SK-N-SH (cell line): ENCODE measurements around the gene YAF2. TPM values are rescaled to one million over a fixed set of nuclear protein-coding genes. Genes with fewer than 3 reads are reported as not detected.

Experiments
- CTCF ChIA-PET: fragments of 300-600, 350-600 bp; formaldehyde crosslinking; extraction: SDS; loops from one replicate; lab custom pipeline; 2021; lab: Yijun Ruan, JAX
- POLR2A ChIA-PET: fragments of 350-600 bp; sonication (Branson Sonifier 250); formaldehyde crosslinking; extraction: SDS; loops from one replicate; lab custom pipeline; 2020; ENCODE audit warnings: antibody characterized with exemption, inconsistent platforms; lab: Yijun Ruan, JAX
- DNase-seq: peaks from one replicate; pipeline ENCODE4 v3.0.0; 2012
- H2AFZ ChIP-seq: fragments of 200-600 bp; sonication (generic); 2 replicates; pipeline ENCODE4 v1.8.1; 2016; ENCODE audit warnings: antibody characterized with exemption, mild to moderate bottlenecking, low read depth
- H3F3A ChIP-seq: fragments of 200-600 bp; sonication (generic); replicated peaks from 2 replicates; pipeline ENCODE3; 2016; ENCODE audit warnings: antibody characterized with exemption, mild to moderate bottlenecking; ENCODE audit not compliant: insufficient read depth
- H3K27ac ChIP-seq, 2 experiments: fragments of 200-500 bp in 1 of 2; fragments of 200-600 bp in 1 of 2; sonication (Bioruptor generic) in 1 of 2; sonication (generic), shearing (Covaris generic) in 1 of 2; 2 replicates each; pipeline versions ENCODE4 v1.5.1 to v1.6.1; 2014 to 2016; ENCODE audit warnings: low read depth in 2 of 2, inconsistent platforms in 1 of 2, low read length in 1 of 2, mild to moderate bottlenecking in 1 of 2, mixed read lengths in 1 of 2
- H3K27me3 ChIP-seq: fragments of 200-600 bp; sonication (generic), shearing (Covaris generic); 2 replicates; pipeline ENCODE4 v1.6.1; 2016; ENCODE audit warnings: mixed run types; ENCODE audit not compliant: insufficient read depth
- H3K36me3 ChIP-seq, 2 experiments: fragments of 200-500 bp in 1 of 2; fragments of 200-600 bp in 1 of 2; sonication (Bioruptor generic) in 1 of 2; sonication (generic) in 1 of 2; replicated peaks in 1 of 2; 2 replicates each; pipeline versions ENCODE3 to v1.5.1; 2014 to 2016; ENCODE audit warnings: low read length in 1 of 2, mild to moderate bottlenecking in 1 of 2; ENCODE audit not compliant: insufficient read depth in 2 of 2, control insufficient read depth in 1 of 2
- H3K4me1 ChIP-seq, 2 experiments: fragments of 200-500 bp in 1 of 2; fragments of 200-600 bp in 1 of 2; sonication (Bioruptor generic) in 1 of 2; sonication (generic), shearing (Covaris generic) in 1 of 2; 2 replicates each; pipeline versions ENCODE4 v1.5.1 to v1.6.1; 2014 to 2016; ENCODE audit warnings: low read depth in 1 of 2, low read length in 1 of 2, mixed run types in 1 of 2; ENCODE audit not compliant: insufficient read depth in 2 of 2, control insufficient read depth in 1 of 2
- H3K4me2 ChIP-seq: fragments of 200-600 bp; sonication (generic), shearing (Covaris generic); 2 replicates; pipeline ENCODE4 v1.6.1; 2017; ENCODE audit warnings: mixed run types
- H3K4me3 ChIP-seq, 2 experiments: fragments of 200-500 bp in 1 of 2; fragments of 200-600 bp in 1 of 2; sonication (Bioruptor generic) in 1 of 2; sonication (generic), shearing (Covaris generic) in 1 of 2; 2 replicates each; pipeline versions ENCODE4 v1.5.1 to v1.8.1; 2014 to 2016; ENCODE audit warnings: low read depth in 2 of 2, inconsistent platforms in 1 of 2, low read length in 1 of 2, mild to moderate bottlenecking in 1 of 2, mixed read lengths in 1 of 2, moderate library complexity in 1 of 2
- H3K79me2 ChIP-seq: fragments of 200-600 bp; sonication (generic); 2 replicates; pipeline ENCODE4 v1.8.1; 2017; ENCODE audit warnings: mild to moderate bottlenecking; ENCODE audit not compliant: insufficient read depth
- H3K9ac ChIP-seq: fragments of 200-600 bp; sonication (generic); 2 replicates; pipeline ENCODE4 v1.6.1; 2017; ENCODE audit warnings: mixed run types
- H3K9me2 ChIP-seq: fragments of 200-600 bp; sonication (generic); 2 replicates; pipeline ENCODE4 v1.6.1; 2017; ENCODE audit warnings: mixed run types
- H3K9me3 ChIP-seq: fragments of 200-600 bp; sonication (generic); 2 replicates; pipeline ENCODE4 v1.6.1; 2017; ENCODE audit warnings: mixed run types, mild to moderate bottlenecking, moderate library complexity
- H4K20me1 ChIP-seq: fragments of 200-600 bp; sonication (generic); 2 replicates; pipeline ENCODE4 v1.6.1; 2017; ENCODE audit warnings: mild to moderate bottlenecking, mixed run types; ENCODE audit not compliant: insufficient read depth
- ELF1 ChIP-seq: IDR thresholded peaks from 2 replicates; pipeline ENCODE4 v1.4.0; 2012
- FOSL2 ChIP-seq: IDR thresholded peaks from 2 replicates; pipeline ENCODE4 v1.4.0; 2012; ENCODE audit warnings: low read depth, mild to moderate bottlenecking, moderate library complexity, borderline replicate concordance
- FOXM1 ChIP-seq: IDR thresholded peaks from 2 replicates; pipeline ENCODE4 v1.4.0; 2012; ENCODE audit warnings: low read depth, mild to moderate bottlenecking
- JUND ChIP-seq: IDR thresholded peaks from 2 replicates; pipeline ENCODE4 v1.4.0; 2012
- MEF2A ChIP-seq: IDR thresholded peaks from 2 replicates; pipeline ENCODE4 v1.4.0; 2012; ENCODE audit warnings: low read depth, borderline replicate concordance
- NFIC ChIP-seq: IDR thresholded peaks from 2 replicates; pipeline ENCODE4 v1.4.0; 2012; ENCODE audit warnings: borderline replicate concordance
- POLR2AphosphoS5 ChIP-seq: IDR thresholded peaks from 2 replicates; pipeline ENCODE4 v1.6.1; 2012; ENCODE audit warnings: low read depth, low read length
- RAD21 ChIP-seq: IDR thresholded peaks from 2 replicates; pipeline ENCODE4 v1.6.1; 2012; ENCODE audit warnings: mild to moderate bottlenecking, low read length
- RCOR1 ChIP-seq: fragments of 150-350 bp; IDR thresholded peaks from 2 replicates; pipeline ENCODE4 v1.6.1; 2017; ENCODE audit warnings: antibody characterized with exemption, low read length
- TEAD4 ChIP-seq: IDR thresholded peaks from 2 replicates; pipeline ENCODE4 v1.4.0; 2012; ENCODE audit warnings: mild to moderate bottlenecking, borderline replicate concordance; ENCODE audit not compliant: insufficient read depth
- YY1 ChIP-seq: IDR thresholded peaks from 2 replicates; pipeline ENCODE4 v1.4.0; 2012; ENCODE audit warnings: low read depth, mild to moderate bottlenecking
- WGBS: methylation state at CpG from one replicate; pipeline ENCODE4 v1.1.6; 2017; ENCODE audit warnings: low lambda C conversion rate; 5-methylcytosine and 5-hydroxymethylcytosine counted together
- polyA plus RNA-seq, 3 experiments: library from polyadenylated mRNA; depleted of rRNA; stranded (reverse); fragments of >200 nt; gene quantifications; 2 replicates each; pipeline ENCODE4 v1.2.3, GENCODE V29; 2012
- TF ChIP-seq, protein P1 (sequence below): IDR thresholded peaks from 2 replicates; pipeline ENCODE4; 2012
- TF ChIP-seq, protein P2 (sequence below): IDR thresholded peaks from 2 replicates; pipeline ENCODE4 v1.4.0; 2012; ENCODE audit warnings: low read depth, borderline replicate concordance
- TF ChIP-seq, protein P3 (sequence below): fragments of 200-600 bp; sonication (generic); IDR thresholded peaks from 2 replicates; pipeline ENCODE4 v1.6.1; 2017; ENCODE audit warnings: antibody characterized with exemption, mild to moderate bottlenecking, moderate library complexity
- TF ChIP-seq, protein P4 (sequence below): fragments of 150-350 bp; IDR thresholded peaks from 2 replicates; pipeline ENCODE4 v1.6.1; 2017; ENCODE audit warnings: antibody characterized with exemption, low read length, low read depth, borderline replicate concordance
- TF ChIP-seq, protein P5 (sequence below): IDR thresholded peaks from 2 replicates; pipeline ENCODE4 v1.4.0; 2012; ENCODE audit warnings: low read depth, borderline replicate concordance

The YAF2 gene
- polyA plus RNA-seq, 1 of the 3 experiments (the other 2 are of a cell fraction): 5.3 TPM

DNA sequence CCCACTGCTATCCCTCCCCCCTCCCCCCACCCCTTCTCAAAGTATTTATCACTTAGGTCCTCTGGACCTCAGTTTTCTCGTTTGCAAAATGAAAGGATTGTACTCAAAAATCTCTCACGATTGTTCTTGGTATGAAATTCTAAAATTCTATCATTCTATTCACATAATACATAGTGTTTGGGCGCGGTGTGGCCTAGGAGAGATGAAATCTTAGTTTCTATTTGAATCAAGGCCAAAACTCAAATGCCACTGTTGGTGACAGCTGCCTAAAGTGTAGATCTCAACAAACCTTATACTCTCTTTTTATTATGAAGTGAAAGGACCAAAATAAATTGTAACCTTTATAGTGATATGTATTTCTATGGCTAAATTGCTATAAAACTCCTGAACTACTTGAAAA lies 23.7 kb upstream of the YAF2 start:
- Histone ChIP-seq H3F3A (no peaks in the 10 kb centered on the region), H3K9ac (no peak overlapping the region), H3K4me1 (no peaks in the 10 kb centered on the region), H4K20me1 (no peaks in the 10 kb centered on the region), H2AFZ (no peak overlapping the region), H3K79me2 (no peaks in the 10 kb centered on the region), H3K4me3 (no peak overlapping the region)
- no peak for DNase-seq
- WGBS: 68% methylated on average over 4 of the region's 4 CpGs
- TF ChIP-seq FOSL2 (no peak), POLR2AphosphoS5 (no peak), RCOR1 (no peak), YY1 (no peak), ELF1 (no peak), NFIC (no peak), RAD21 (no peak), FOXM1 (no peak), MEF2A (no peak), JUND (no peak), TEAD4 (no peak)
- TF ChIP-seq, protein P1, sequence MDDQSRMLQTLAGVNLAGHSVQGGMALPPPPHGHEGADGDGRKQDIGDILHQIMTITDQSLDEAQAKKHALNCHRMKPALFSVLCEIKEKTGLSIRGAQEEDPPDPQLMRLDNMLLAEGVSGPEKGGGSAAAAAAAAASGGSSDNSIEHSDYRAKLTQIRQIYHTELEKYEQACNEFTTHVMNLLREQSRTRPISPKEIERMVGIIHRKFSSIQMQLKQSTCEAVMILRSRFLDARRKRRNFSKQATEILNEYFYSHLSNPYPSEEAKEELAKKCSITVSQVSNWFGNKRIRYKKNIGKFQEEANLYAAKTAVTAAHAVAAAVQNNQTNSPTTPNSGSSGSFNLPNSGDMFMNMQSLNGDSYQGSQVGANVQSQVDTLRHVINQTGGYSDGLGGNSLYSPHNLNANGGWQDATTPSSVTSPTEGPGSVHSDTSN: no peak
- TF ChIP-seq, protein P2, sequence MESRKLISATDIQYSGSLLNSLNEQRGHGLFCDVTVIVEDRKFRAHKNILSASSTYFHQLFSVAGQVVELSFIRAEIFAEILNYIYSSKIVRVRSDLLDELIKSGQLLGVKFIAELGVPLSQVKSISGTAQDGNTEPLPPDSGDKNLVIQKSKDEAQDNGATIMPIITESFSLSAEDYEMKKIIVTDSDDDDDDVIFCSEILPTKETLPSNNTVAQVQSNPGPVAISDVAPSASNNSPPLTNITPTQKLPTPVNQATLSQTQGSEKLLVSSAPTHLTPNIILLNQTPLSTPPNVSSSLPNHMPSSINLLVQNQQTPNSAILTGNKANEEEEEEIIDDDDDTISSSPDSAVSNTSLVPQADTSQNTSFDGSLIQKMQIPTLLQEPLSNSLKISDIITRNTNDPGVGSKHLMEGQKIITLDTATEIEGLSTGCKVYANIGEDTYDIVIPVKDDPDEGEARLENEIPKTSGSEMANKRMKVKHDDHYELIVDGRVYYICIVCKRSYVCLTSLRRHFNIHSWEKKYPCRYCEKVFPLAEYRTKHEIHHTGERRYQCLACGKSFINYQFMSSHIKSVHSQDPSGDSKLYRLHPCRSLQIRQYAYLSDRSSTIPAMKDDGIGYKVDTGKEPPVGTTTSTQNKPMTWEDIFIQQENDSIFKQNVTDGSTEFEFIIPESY: no peak
- TF ChIP-seq, protein P3, sequence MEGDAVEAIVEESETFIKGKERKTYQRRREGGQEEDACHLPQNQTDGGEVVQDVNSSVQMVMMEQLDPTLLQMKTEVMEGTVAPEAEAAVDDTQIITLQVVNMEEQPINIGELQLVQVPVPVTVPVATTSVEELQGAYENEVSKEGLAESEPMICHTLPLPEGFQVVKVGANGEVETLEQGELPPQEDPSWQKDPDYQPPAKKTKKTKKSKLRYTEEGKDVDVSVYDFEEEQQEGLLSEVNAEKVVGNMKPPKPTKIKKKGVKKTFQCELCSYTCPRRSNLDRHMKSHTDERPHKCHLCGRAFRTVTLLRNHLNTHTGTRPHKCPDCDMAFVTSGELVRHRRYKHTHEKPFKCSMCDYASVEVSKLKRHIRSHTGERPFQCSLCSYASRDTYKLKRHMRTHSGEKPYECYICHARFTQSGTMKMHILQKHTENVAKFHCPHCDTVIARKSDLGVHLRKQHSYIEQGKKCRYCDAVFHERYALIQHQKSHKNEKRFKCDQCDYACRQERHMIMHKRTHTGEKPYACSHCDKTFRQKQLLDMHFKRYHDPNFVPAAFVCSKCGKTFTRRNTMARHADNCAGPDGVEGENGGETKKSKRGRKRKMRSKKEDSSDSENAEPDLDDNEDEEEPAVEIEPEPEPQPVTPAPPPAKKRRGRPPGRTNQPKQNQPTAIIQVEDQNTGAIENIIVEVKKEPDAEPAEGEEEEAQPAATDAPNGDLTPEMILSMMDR: no peak
- TF ChIP-seq, protein P4, sequence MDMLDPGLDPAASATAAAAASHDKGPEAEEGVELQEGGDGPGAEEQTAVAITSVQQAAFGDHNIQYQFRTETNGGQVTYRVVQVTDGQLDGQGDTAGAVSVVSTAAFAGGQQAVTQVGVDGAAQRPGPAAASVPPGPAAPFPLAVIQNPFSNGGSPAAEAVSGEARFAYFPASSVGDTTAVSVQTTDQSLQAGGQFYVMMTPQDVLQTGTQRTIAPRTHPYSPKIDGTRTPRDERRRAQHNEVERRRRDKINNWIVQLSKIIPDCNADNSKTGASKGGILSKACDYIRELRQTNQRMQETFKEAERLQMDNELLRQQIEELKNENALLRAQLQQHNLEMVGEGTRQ: no peak
- TF ChIP-seq, protein P5, sequence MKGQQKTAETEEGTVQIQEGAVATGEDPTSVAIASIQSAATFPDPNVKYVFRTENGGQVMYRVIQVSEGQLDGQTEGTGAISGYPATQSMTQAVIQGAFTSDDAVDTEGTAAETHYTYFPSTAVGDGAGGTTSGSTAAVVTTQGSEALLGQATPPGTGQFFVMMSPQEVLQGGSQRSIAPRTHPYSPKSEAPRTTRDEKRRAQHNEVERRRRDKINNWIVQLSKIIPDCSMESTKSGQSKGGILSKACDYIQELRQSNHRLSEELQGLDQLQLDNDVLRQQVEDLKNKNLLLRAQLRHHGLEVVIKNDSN: no peak
- TF ChIP-seq, all 33 proteins: peak for 0
- no peaks in the 10 kb centered on the region for H3K9me3 ChIP-seq
- no peak overlapping the region for H3K27ac ChIP-seq
- no peak overlapping the region for H3K4me2 ChIP-seq
- no peaks in the 10 kb centered on the region for H3K36me3 ChIP-seq
- POLR2A ChIA-PET: no interaction called here
- H3K9me2 ChIP-seq: no peaks in the 10 kb centered on the region
- CTCF ChIA-PET: interaction anchor here (0.5 kb wide), 1 partner anchor 10 kb away, joined by 3 read pairs; no protein-coding TSS in a partner anchor
- H3K27me3 ChIP-seq: no peaks in the 10 kb centered on the region
